PC-9 (cell line): ENCODE data around the gene APH1A. TPM values are rescaled to one million over a fixed set of nuclear protein-coding genes. Genes with fewer than 3 reads are reported as not detected.

ENCODE experiments used
- BruUV-seq: library from RNA; stranded (reverse); fragments of 400-500 nt; replicated peaks from 2 replicates; lab custom pipeline; 2021; lab: Mats Ljungman, UMichigan
- CTCF ChIA-PET: fragments of 300-600 bp; sonication (Branson Sonifier 250); formaldehyde crosslinking; loops from one replicate; lab custom pipeline; 2022; ENCODE audit warnings: antibody characterized with exemption; lab: Charles Lee
- POLR2A ChIA-PET: fragments of 300-600 bp; sonication (Branson Sonifier 250); formaldehyde crosslinking; loops from one replicate; lab custom pipeline; 2022; ENCODE audit warnings: antibody characterized with exemption; ENCODE audit not compliant: unreplicated experiment; lab: Charles Lee
- DNase-seq, 2 experiments: peaks; one replicate each; pipeline versions ENCODE4 v3.0.0 to v3.0.0-alpha.2; 2015 to 2022; ENCODE audit warnings: mixed read lengths in 1 of 2
- H2AFZ ChIP-seq: fragments of 200-600 bp; sonication (generic); 2 replicates; pipeline ENCODE4 v1.8.1; 2017; ENCODE audit warnings: antibody characterized with exemption
- H3F3A ChIP-seq: fragments of 200-600 bp; sonication (generic); 2 replicates; pipeline ENCODE4 v1.8.1; 2017; ENCODE audit warnings: antibody characterized with exemption, mild to moderate bottlenecking, low read depth; ENCODE audit not compliant: insufficient read depth
- H3K27ac ChIP-seq: fragments of 200-600 bp; sonication (generic); 2 replicates; pipeline ENCODE4 v1.6.1; 2016; ENCODE audit warnings: mixed run types
- H3K27me3 ChIP-seq: fragments of 200-600 bp; sonication (generic); 2 replicates; pipeline ENCODE4 v1.6.1; 2016; ENCODE audit warnings: low read depth, mixed run types; ENCODE audit not compliant: insufficient read depth
- H3K36me3 ChIP-seq: fragments of 200-600 bp; sonication (generic); 2 replicates; pipeline ENCODE4 v1.6.1; 2016; ENCODE audit warnings: low read depth, mixed run types
- H3K4me1 ChIP-seq: fragments of 200-600 bp; sonication (generic); replicated peaks from 2 replicates; pipeline ENCODE4 v1.6.1; 2016; ENCODE audit warnings: mixed run types; ENCODE audit not compliant: insufficient read depth
- H3K4me2 ChIP-seq: fragments of 200-600 bp; sonication (generic); 2 replicates; pipeline ENCODE4 v1.6.1; 2017; ENCODE audit warnings: mixed run types
- H3K4me3 ChIP-seq: fragments of 200-600 bp; sonication (generic); 2 replicates; pipeline ENCODE4 v1.6.1; 2016; ENCODE audit warnings: mixed run types
- H3K79me2 ChIP-seq: fragments of 200-600 bp; sonication (generic); 2 replicates; pipeline ENCODE4 v1.6.1; 2017; ENCODE audit warnings: low read depth, mixed run types
- H3K9me2 ChIP-seq: fragments of 200-600 bp; sonication (generic); 2 replicates; pipeline ENCODE4 v1.8.1; 2017; ENCODE audit warnings: mild to moderate bottlenecking; ENCODE audit not compliant: insufficient read depth
- H3K9me3 ChIP-seq: fragments of 200-600 bp; sonication (generic); 2 replicates; pipeline ENCODE4 v1.8.1; 2016; ENCODE audit warnings: low read depth; ENCODE audit not compliant: insufficient read depth
- H4K20me1 ChIP-seq: fragments of 200-600 bp; sonication (generic); 2 replicates; pipeline ENCODE4 v1.8.1; 2017; ENCODE audit not compliant: insufficient read depth
- CTCF ChIP-seq: fragments of 200-600 bp; sonication (generic); conservative IDR thresholded peaks from 2 replicates; pipeline ENCODE4 v1.6.1; 2017; ENCODE audit warnings: mixed run types, antibody characterized with exemption, mild to moderate bottlenecking, moderate library complexity
- EZH2 ChIP-seq: fragments of 200-600 bp; sonication (generic); IDR thresholded peaks from 2 replicates; pipeline ENCODE4 v1.8.0; 2017; ENCODE audit warnings: antibody characterized with exemption, low read depth
- intact Hi-C: fragments of 100-400 bp; cut with micrococcal nuclease; formaldehyde crosslinking; loops from one replicate; pipeline ENCODE4 v1.10.0; 2022; ENCODE audit not compliant: unreplicated experiment
- total RNA-seq: library from RNA; stranded (reverse); gene quantifications from 2 replicates; pipeline ENCODE4 v1.2.3, GENCODE V29; 2021

APH1A gene
- total RNA-seq, 1 experiment from 2014 or later: 173 TPM

- POLR2A ChIA-PET: no interaction called here
- TF ChIP-seq EZH2: no peak
- TF ChIP-seq CTCF: no peak
- H3K27ac ChIP-seq: no peak overlapping the region
- H3K36me3 ChIP-seq: peaks cover 31% of the 10 kb centered on the region
- H3K9me2 ChIP-seq: no peaks in the 10 kb centered on the region
- CTCF ChIA-PET: no interaction called here
- no peak overlapping the region for H3K4me3 ChIP-seq
- no peak overlapping the region for H2AFZ ChIP-seq
- H3F3A ChIP-seq: peaks cover 8% of the 10 kb centered on the region; the same call in 1 of the 2 replicates
- BruUV-seq: no TSS peak
- intact Hi-C loops: no loop called here
- H3K9me3 ChIP-seq: no peaks in the 10 kb centered on the region
- H4K20me1 ChIP-seq: no peaks in the 10 kb centered on the region
- DNase-seq: no peak
- no peak overlapping the region for H3K4me2 ChIP-seq
- no peaks in the 10 kb centered on the region for H3K27me3 ChIP-seq
- peaks cover 9% of the 10 kb centered on the region for H3K79me2 ChIP-seq
- H3K4me1 ChIP-seq: no peaks in the 10 kb centered on the region
Observed at GRCh38 chr1:150226486-150226885, 42.3 kb downstream of the APH1A start.

- Histone ChIP-seq H3K4me1 (no peaks in the 10 kb centered on the region), H3K9me2 (no peaks in the 10 kb centered on the region), H4K20me1 (no peaks in the 10 kb centered on the region), H3K4me3 (no peak overlapping the region), H3K27me3 (no peaks in the 10 kb centered on the region), H3F3A (peaks cover 8% of the 10 kb centered on the region; the same call in 1 of the 2 replicates), H3K36me3 (peaks cover 32% of the 10 kb centered on the region), H3K79me2 (no peaks in the 10 kb centered on the region; the same call in 1 of the 2 replicates), H3K9me3 (no peaks in the 10 kb centered on the region), H2AFZ (no peak overlapping the region), H3K27ac (no peak overlapping the region), H3K4me2 (no peak overlapping the region)
- TF ChIP-seq CTCF (no peak), EZH2 (no peak)
- no peak for DNase-seq
- ChIA-PET POLR2A (interaction anchor here (0.7 kb wide), 1 partner anchor 33 kb away, joined by 3 read pairs; no protein-coding TSS in a partner anchor), CTCF (no interaction called here)
- BruUV-seq: no TSS peak
- intact Hi-C loops: no loop called here
Observed at GRCh38 chr1:150225546-150225945, 43.3 kb downstream of the APH1A start.

- ChIA-PET CTCF (no interaction called here), POLR2A (interaction anchor here (0.6 kb wide), 1 partner anchor 8 kb away, joined by 3 read pairs; no protein-coding TSS in a partner anchor)
- H3K9me3 ChIP-seq: no peaks in the 10 kb centered on the region
- intact Hi-C loops: no loop called here
- H3F3A ChIP-seq: peaks cover 8% of the 10 kb centered on the region; the same call in 1 of the 2 replicates
- no peaks in the 10 kb centered on the region for H3K27me3 ChIP-seq
- no TSS peak for BruUV-seq
- H4K20me1 ChIP-seq: no peaks in the 10 kb centered on the region
- TF ChIP-seq EZH2: no peak
- no peak for TF ChIP-seq CTCF
- H3K27ac ChIP-seq: no peak overlapping the region
- no peak overlapping the region for H3K4me3 ChIP-seq
- H3K4me1 ChIP-seq: no peaks in the 10 kb centered on the region
- peaks cover 31% of the 10 kb centered on the region for H3K36me3 ChIP-seq
- no peak for DNase-seq
- no peaks in the 10 kb centered on the region; the same call in 1 of the 2 replicates for H3K79me2 ChIP-seq
- H3K9me2 ChIP-seq: no peaks in the 10 kb centered on the region
- no peak overlapping the region for H3K4me2 ChIP-seq
- no peak overlapping the region for H2AFZ ChIP-seq
Observed at GRCh38 chr1:150224983-150225382, 43.8 kb downstream of the APH1A start.
